H1 (cell line): ENCODE measurements around the gene LRRC4C. TPM values are rescaled to one million over a fixed set of nuclear protein-coding genes. Genes with fewer than 3 reads are reported as not detected.

ENCODE experiments used
- CTCF ChIA-PET: fragments of 300-600 bp; sonication (Branson Sonifier 250); formaldehyde crosslinking; loops from one replicate; lab custom pipeline; 2021; ENCODE audit not compliant: partially characterized antibody; lab: Charles Lee
- POLR2A ChIA-PET: fragments of 300-600 bp; sonication (Branson Sonifier 250); formaldehyde crosslinking; loops from one replicate; lab custom pipeline; 2021; ENCODE audit warnings: inconsistent platforms; ENCODE audit not compliant: partially characterized antibody; lab: Charles Lee
- DNase-seq, 2 experiments: peaks; one replicate each; pipeline versions ENCODE4 v3.0.0 to v3.0.0-alpha.2; 2010 to 2022; ENCODE audit warnings: low spot score in 2 of 2, low read depth in 1 of 2, mixed read lengths in 1 of 2
- FAIRE-seq: peaks from 2 replicates; lab custom pipeline; 2011; peaks lifted over from hg19 to GRCh38; lab: Jason Lieb, UNC
- H2AFZ ChIP-seq: 2 replicates; pipeline ENCODE4 v1.8.1; 2012; ENCODE audit warnings: low read length, inconsistent platforms
- H2AK5ac ChIP-seq: 2 replicates; pipeline ENCODE4 v1.6.1; 2013; ENCODE audit warnings: low read depth, low read length
- H2BK120ac ChIP-seq: replicated peaks from 2 replicates; pipeline ENCODE3; 2013; ENCODE audit warnings: low read depth, low read length, inconsistent platforms
- H2BK12ac ChIP-seq: 2 replicates; pipeline ENCODE4 v1.6.1; 2013; ENCODE audit warnings: low read depth, low read length
- H2BK15ac ChIP-seq: 2 replicates; pipeline ENCODE4 v1.6.1; 2013; ENCODE audit warnings: low read length
- H2BK20ac ChIP-seq: 2 replicates; pipeline ENCODE4 v1.6.1; 2013; ENCODE audit warnings: low read length
- H2BK5ac ChIP-seq: 2 replicates; pipeline ENCODE4 v1.6.1; 2013; ENCODE audit warnings: low read depth, low read length
- H3K14ac ChIP-seq: 2 replicates; pipeline ENCODE4 v1.6.1; 2013; ENCODE audit warnings: inconsistent platforms; ENCODE audit not compliant: insufficient read length
- H3K18ac ChIP-seq: 2 replicates; pipeline ENCODE4 v1.6.1; 2013; ENCODE audit warnings: low read length; ENCODE audit errors: extremely low read depth
- H3K23ac ChIP-seq: 2 replicates; pipeline ENCODE4 v1.6.1; 2013; ENCODE audit warnings: inconsistent platforms; ENCODE audit not compliant: insufficient read length
- H3K23me2 ChIP-seq: 2 replicates; pipeline ENCODE4 v1.6.1; 2013; ENCODE audit warnings: low read depth, low read length
- H3K27ac ChIP-seq: 2 replicates; pipeline ENCODE4 v1.6.1; 2011; ENCODE audit warnings: low read depth, low read length, inconsistent platforms
- H3K27me3 ChIP-seq, 4 experiments: replicated peaks in 1 of 4; 1 replicate in 1 of 4; 2 replicates in 3 of 4; pipeline versions ENCODE4 v1.6.1 to v1.8.1; 2011 to 2013; ENCODE audit warnings: low read length in 3 of 4, mild to moderate bottlenecking in 3 of 4, inconsistent platforms in 2 of 4, mixed read lengths in 2 of 4, moderate library complexity in 1 of 4; ENCODE audit not compliant: control insufficient read depth in 3 of 4, insufficient read depth in 3 of 4; ENCODE audit errors: extremely low read depth in 1 of 4
- H3K36me3 ChIP-seq, 4 experiments: 2 replicates each; pipeline versions ENCODE4 v1.6.1 to v1.8.1; 2011 to 2013; ENCODE audit warnings: mild to moderate bottlenecking in 4 of 4, low read length in 3 of 4, moderate library complexity in 2 of 4, control low read depth in 1 of 4, inconsistent platforms in 1 of 4; ENCODE audit not compliant: insufficient read depth in 4 of 4, control insufficient read depth in 2 of 4
- H3K4ac ChIP-seq: replicated peaks from 2 replicates; pipeline ENCODE3; 2013; ENCODE audit warnings: low read length, low read depth, mixed read lengths, inconsistent platforms; ENCODE audit not compliant: insufficient read length
- H3K4me1 ChIP-seq, 4 experiments: replicated peaks in 1 of 4; 1 replicate in 1 of 4; 2 replicates in 3 of 4; pipeline versions ENCODE4 v1.6.1 to v1.8.1; 2011 to 2013; ENCODE audit warnings: low read length in 3 of 4, inconsistent platforms in 2 of 4, mixed read lengths in 1 of 4; ENCODE audit not compliant: insufficient read depth in 4 of 4, control insufficient read depth in 3 of 4
- H3K4me2 ChIP-seq, 2 experiments: 2 replicates each; pipeline versions ENCODE4 v1.6.1 to v1.8.1; 2011 to 2013; ENCODE audit warnings: low read depth in 2 of 2, low read length in 2 of 2, control low read depth in 1 of 2, inconsistent platforms in 1 of 2, mild to moderate bottlenecking in 1 of 2; ENCODE audit not compliant: insufficient read depth in 1 of 2
- H3K4me3 ChIP-seq, 4 experiments: fragments of 200-600, 300-600 bp in 1 of 4; sonication (generic), shearing (Covaris generic), sonication (Bioruptor Twin) in 1 of 4; 2 replicates each; pipeline versions ENCODE4 v1.5.1 to v1.8.1; 2011 to 2016; ENCODE audit warnings: low read length in 4 of 4, low read depth in 3 of 4, control low read depth in 2 of 4, inconsistent platforms in 2 of 4, mild to moderate bottlenecking in 2 of 4, mixed read lengths in 1 of 4, moderate library complexity in 1 of 4; ENCODE audit not compliant: insufficient read depth in 2 of 4; ENCODE audit errors: extremely low read depth in 1 of 4
- H3K56ac ChIP-seq: replicated peaks from 2 replicates; pipeline ENCODE3; 2013; ENCODE audit warnings: low read depth, mild to moderate bottlenecking, mixed read lengths, low read length, inconsistent platforms; ENCODE audit not compliant: insufficient read length
- H3K79me1 ChIP-seq: 2 replicates; pipeline ENCODE4 v1.6.1; 2013; ENCODE audit warnings: low read depth, low read length, control low read depth
- H3K79me2 ChIP-seq, 2 experiments: 2 replicates each; pipeline versions ENCODE4 v1.6.1 to v1.8.1; 2012 to 2013; ENCODE audit warnings: low read length in 2 of 2, mild to moderate bottlenecking in 2 of 2, inconsistent platforms in 1 of 2; ENCODE audit not compliant: insufficient read depth in 2 of 2, control insufficient read depth in 1 of 2
- H3K9ac ChIP-seq, 4 experiments: replicated peaks in 1 of 4; 1 replicate in 1 of 4; 2 replicates in 3 of 4; pipeline versions ENCODE4 v1.6.1 to v1.8.1; 2011 to 2013; ENCODE audit warnings: low read depth in 3 of 4, low read length in 3 of 4, control low read depth in 2 of 4, mild to moderate bottlenecking in 2 of 4, moderate library complexity in 2 of 4, inconsistent platforms in 1 of 4; ENCODE audit errors: extremely low read depth in 1 of 4
- H3K9me3 ChIP-seq, 2 experiments: 2 replicates each; pipeline versions ENCODE4 v1.6.1 to v1.8.1; 2012 to 2013; ENCODE audit warnings: mild to moderate bottlenecking in 2 of 2, moderate library complexity in 2 of 2, control low read depth in 1 of 2, inconsistent platforms in 1 of 2, low read depth in 1 of 2, low read length in 1 of 2, mixed read lengths in 1 of 2; ENCODE audit not compliant: insufficient read depth in 2 of 2
- H4K20me1 ChIP-seq, 2 experiments: replicated peaks in 1 of 2; 2 replicates each; pipeline versions ENCODE3 to v1.8.1; 2011 to 2013; ENCODE audit warnings: inconsistent platforms in 2 of 2, low read length in 2 of 2, mild to moderate bottlenecking in 1 of 2; ENCODE audit not compliant: insufficient read depth in 2 of 2, control insufficient read depth in 1 of 2
- H4K5ac ChIP-seq: 2 replicates; pipeline ENCODE4 v1.6.1; 2013; ENCODE audit warnings: low read length, low read depth, mixed read lengths, inconsistent platforms; ENCODE audit not compliant: insufficient read length
- H4K8ac ChIP-seq: 2 replicates; pipeline ENCODE4 v1.8.0; 2013; ENCODE audit warnings: mild to moderate bottlenecking, moderate library complexity, low read length, inconsistent platforms; ENCODE audit not compliant: insufficient read depth; ENCODE audit errors: extremely low read depth
- H4K91ac ChIP-seq: replicated peaks from 2 replicates; pipeline ENCODE3; 2013; ENCODE audit warnings: low read length, mixed read lengths, inconsistent platforms; ENCODE audit not compliant: insufficient read length
- BACH1 ChIP-seq: IDR thresholded peaks from 2 replicates; pipeline ENCODE4 v1.6.1; 2012; ENCODE audit warnings: low read length, improper control_type of control experiment
- EGR1 ChIP-seq: IDR thresholded peaks from 2 replicates; pipeline ENCODE4 v1.6.1; 2011; ENCODE audit warnings: low read depth, low read length, borderline replicate concordance
- RNF2 ChIP-seq: fragments of 200-900, 300-1000 bp; sonication (generic); IDR thresholded peaks from 2 replicates; pipeline ENCODE4 v1.7.1; 2016; ENCODE audit warnings: borderline replicate concordance, low read depth, mild to moderate bottlenecking, antibody characterized with exemption, low read length; ENCODE audit not compliant: poor library complexity, severe bottlenecking; ENCODE audit errors: missing control alignments
- RXRA ChIP-seq: IDR thresholded peaks from 2 replicates; pipeline ENCODE4 v1.6.1; 2011; ENCODE audit warnings: low read depth, mild to moderate bottlenecking, low read length, moderate library complexity; ENCODE audit not compliant: insufficient read depth
- SAP30 ChIP-seq: fragments of 300-600 bp; sonication (generic); IDR thresholded peaks from 2 replicates; pipeline ENCODE4 v1.7.1; 2012; ENCODE audit warnings: low read length, moderate library complexity, mild to moderate bottlenecking, inconsistent platforms; ENCODE audit not compliant: insufficient read depth, insufficient replicate concordance
- SIN3A ChIP-seq, 2 experiments: IDR thresholded peaks in 1 of 2; conservative IDR thresholded peaks in 1 of 2; 2 replicates each; pipeline ENCODE4 v1.6.1; 2011 to 2012; ENCODE audit warnings: low read length in 2 of 2, improper control_type of control experiment in 1 of 2, low read depth in 1 of 2, mild to moderate bottlenecking in 1 of 2
- SIRT6 ChIP-seq: IDR thresholded peaks from one replicate; pipeline ENCODE4 v1.7.1; 2012; ENCODE audit warnings: low read length, inconsistent platforms
- TCF12 ChIP-seq: IDR thresholded peaks from 2 replicates; pipeline ENCODE4 v1.6.1; 2011; ENCODE audit warnings: low read depth, mild to moderate bottlenecking, low read length
- WGBS, 2 experiments: shearing (Covaris generic) in 1 of 2; methylation state at CpG; one replicate each; pipeline versions ENCODE4 v1.1.6 to v1.1.7; 2013 to 2015; ENCODE audit warnings: low lambda C conversion rate in 2 of 2, mixed read lengths in 2 of 2, inconsistent platforms in 1 of 2, low coverage in 1 of 2, missing lambda C conversion rate in 1 of 2; ENCODE audit not compliant: insufficient replicate concordance in 2 of 2, insufficient coverage in 1 of 2, insufficient read length in 1 of 2; ENCODE audit errors: extremely low coverage in 1 of 2, missing lambda C conversion rate in 1 of 2; 5-methylcytosine and 5-hydroxymethylcytosine counted together
- polyA plus RNA-seq, 7 experiments: library from polyadenylated mRNA; depleted of rRNA in 3 of 7; stranded (reverse) in 5 of 7; unstranded in 2 of 7; fragments of >200 nt in 5 of 7; fragments of 200-250 nt in 2 of 7; gene quantifications; 1 replicate in 5 of 7; 2 replicates in 1 of 7; 4 replicates in 1 of 7; pipeline versions ENCODE4 v1.2.1 to v1.2.3, GENCODE V29; 2011 to 2013; ENCODE audit warnings: missing spikeins in 2 of 7, mixed read lengths in 2 of 7
- total RNA-seq: library from RNA; stranded (reverse); fragmentation: NEBNext Ultra II Directional; extraction: Animal tissue kit (Norgen Biotek cat#: 25700); gene quantifications from 2 replicates; pipeline ENCODE4 v1.2.1, GENCODE V29; 2021

The LRRC4C gene
- total and polyA plus RNA-seq, 2 of the 8 experiments (the other 6 are each of a cell fraction or from before 2014, with no cell fraction given) = 0.23 to 2.2 TPM

GRCh38 chr11:40567392-40567791 lies 892.1 kb downstream of the LRRC4C start:
- Histone ChIP-seq H3K18ac (no peak overlapping the region), H2BK120ac (no peak overlapping the region), H4K5ac (no peak overlapping the region), H4K8ac (no peak overlapping the region), H3K23ac (no peak overlapping the region), H4K91ac (no peak overlapping the region), H3K4me3 (no peak overlapping the region), H3K4me2 (no peak overlapping the region), H3K9ac (no peak overlapping the region), H3K9me3 (no peaks in the 10 kb centered on the region), H3K14ac (no peak overlapping the region), H3K4ac (no peak overlapping the region), H4K20me1 (no peaks in the 10 kb centered on the region), H2BK20ac (no peak overlapping the region), H3K79me1 (no peaks in the 10 kb centered on the region), H2AK5ac (no peak overlapping the region), H3K4me1 (no peaks in the 10 kb centered on the region), H2BK12ac (no peak overlapping the region), H3K56ac (no peak overlapping the region), H3K23me2 (no peaks in the 10 kb centered on the region), H3K27ac (no peak overlapping the region), H3K79me2 (no peaks in the 10 kb centered on the region), H3K36me3 (no peaks in the 10 kb centered on the region), H2BK5ac (no peak overlapping the region), H2AFZ (no peak overlapping the region), H3K27me3 (peaks cover 0 to 1% (median 0%) of the 10 kb centered on the region in 4 experiments; a peak in 1 of 7 replicates), H2BK15ac (no peak overlapping the region)
- ChIA-PET CTCF (interaction anchor here (0.7 to 1.8 kb wide), 3 partner anchors 9 to 156 kb away, joined by 3 to 5 read pairs (median 3); no protein-coding TSS in a partner anchor), POLR2A (no interaction called here)
- no peak for DNase-seq
- no peak for FAIRE-seq
- WGBS, 2 experiments = 88% methylated on average over 1 of the region's 1 CpG; no CpG with 5 or more reads in 1 of the 2 experiments
- TF ChIP-seq RNF2 = no peak
- TF ChIP-seq SIN3A (conservative IDR thresholded peaks at IDR 0.05 in 1 of 2, IDR thresholded peaks at IDR 0.05 in 1 of 2; ENCODE audit: low read depth in 1 of 2, low read length in 2 of 2) = no peak
- no peak for TF ChIP-seq BACH1
- no peak for TF ChIP-seq SAP30
- TF ChIP-seq RXRA = no peak
- TF ChIP-seq TCF12 = no peak
- no peak for TF ChIP-seq SIRT6
- no peak for TF ChIP-seq EGR1
